HK-2 (cell line): ENCODE results near the gene SYT14.
"Not testable (repeated sequence)": the region's sequence is repeated elsewhere in the genome, so short reads cannot be mapped to it uniquely, and the experiment has no call there.

Experiments used
- DNase-seq: peaks from one replicate; pipeline ENCODE4 v3.0.0-alpha.2; 2018; ENCODE audit not compliant: unreplicated experiment

SYT14 gene

GRCh38 chr1:209936125-209936524, 1.9 kb upstream of the SYT14 start:
- no peak for DNase-seq

- no peak for DNase-seq
Measured at GRCh38 chr1:209945377-209945776, 7.4 kb downstream of the SYT14 start.

- DNase-seq = no peak
Measured at GRCh38 chr1:209948155-209948554, 10.1 kb downstream of the SYT14 start.

- DNase-seq = no peak
Measured at GRCh38 chr1:209956116-209956515, 18.1 kb downstream of the SYT14 start.

GRCh38 chr1:209959623-209960022, 21.6 kb downstream of the SYT14 start:
- no peak for DNase-seq

- DNase-seq = no peak
Measured at GRCh38 chr1:209960926-209961325, 22.9 kb downstream of the SYT14 start.

- DNase-seq = no peak
Measured at GRCh38 chr1:209962388-209962787, 24.4 kb downstream of the SYT14 start.

GRCh38 chr1:209962856-209963255, 24.8 kb downstream of the SYT14 start:
- no peak for DNase-seq

GRCh38 chr1:209965996-209966395, 28.0 kb downstream of the SYT14 start:
- no peak for DNase-seq

GRCh38 chr1:209978721-209979120, 40.7 kb downstream of the SYT14 start:
- not testable (repeated sequence) for DNase-seq

GRCh38 chr1:209983953-209984352, 45.9 kb downstream of the SYT14 start:
- no peak for DNase-seq

GRCh38 chr1:209985002-209985401, 47.0 kb downstream of the SYT14 start:
- DNase-seq = no peak

GRCh38 chr1:209988706-209989105, 50.7 kb downstream of the SYT14 start:
- peak; percentile 18 for DNase-seq

- no peak for DNase-seq
Measured at GRCh38 chr1:209989525-209989924, 51.5 kb downstream of the SYT14 start.

- no peak for DNase-seq
Measured at GRCh38 chr1:209993061-209993830, 55.2 kb downstream of the SYT14 start.

- DNase-seq = no peak
Measured at GRCh38 chr1:209996348-209996747, 58.3 kb downstream of the SYT14 start.

GRCh38 chr1:209999005-209999404, 61.0 kb downstream of the SYT14 start:
- no peak for DNase-seq

- no peak for DNase-seq
Measured at GRCh38 chr1:210001751-210002150, 63.7 kb downstream of the SYT14 start.

- no peak for DNase-seq
Measured at GRCh38 chr1:210003501-210003900, 65.5 kb downstream of the SYT14 start.

- no peak for DNase-seq
Measured at GRCh38 chr1:210010161-210010560, 72.1 kb downstream of the SYT14 start.

GRCh38 chr1:210021145-210021860, 83.3 kb downstream of the SYT14 start:
- no peak for DNase-seq

- DNase-seq = no peak
Measured at GRCh38 chr1:210022044-210022443, 84.0 kb downstream of the SYT14 start.

- no peak for DNase-seq
Measured at GRCh38 chr1:210024282-210024681, 86.3 kb downstream of the SYT14 start.
